PC-9 (cell line): ENCODE data around the gene FXYD7.

Source experiments
- CTCF ChIP-seq: fragments of 200-600 bp; sonication (generic); conservative IDR thresholded peaks from 2 replicates; pipeline ENCODE4 v1.6.1; 2017; ENCODE audit warnings: mixed run types, antibody characterized with exemption, mild to moderate bottlenecking, moderate library complexity
- EZH2 ChIP-seq: fragments of 200-600 bp; sonication (generic); IDR thresholded peaks from 2 replicates; pipeline ENCODE4 v1.8.0; 2017; ENCODE audit warnings: antibody characterized with exemption, low read depth

- TF ChIP-seq CTCF (no peak), EZH2 (no peak)
Measured at GRCh38 chr19:35125749-35126623, 17.1 kb upstream of the FXYD7 start.
